Keratinocyte (primary cell): ENCODE measurements around the gene TCEAL3. TPM values are rescaled to one million over a fixed set of nuclear protein-coding genes. Genes with fewer than 3 reads are reported as not detected.
"Not testable (repeated sequence)": the region's sequence is repeated elsewhere in the genome, so short reads cannot be mapped to it uniquely, and the experiment has no call there.

Experiments
- DNase-seq: peaks from one replicate; pipeline ENCODE4 v3.0.0-alpha.2; 2011; ENCODE audit warnings: low read depth, missing footprints, low spot score
- FAIRE-seq: peaks from 2 replicates; lab custom pipeline; 2011; peaks lifted over from hg19 to GRCh38; lab: Jason Lieb, UNC
- H2AFZ ChIP-seq: 2 replicates; pipeline ENCODE4 v1.6.0; 2012; ENCODE audit warnings: low read length, control low read depth, inconsistent platforms; ENCODE audit not compliant: control insufficient read depth
- H3K27ac ChIP-seq: 2 replicates; pipeline ENCODE4 v1.5.1; 2011; ENCODE audit warnings: low read length; ENCODE audit not compliant: control insufficient read depth, insufficient read depth
- H3K27me3 ChIP-seq: 3 replicates; pipeline ENCODE4 v1.6.0; 2011; ENCODE audit warnings: low read length; ENCODE audit not compliant: control insufficient read depth, insufficient read depth; ENCODE audit errors: extremely low read depth
- H3K36me3 ChIP-seq, 2 experiments: 2 replicates in 1 of 2; 3 replicates in 1 of 2; pipeline ENCODE4 v1.5.1; 2011; ENCODE audit warnings: low read length in 2 of 2, mild to moderate bottlenecking in 1 of 2; ENCODE audit not compliant: control insufficient read depth in 2 of 2, insufficient read depth in 2 of 2; ENCODE audit errors: extremely low read depth in 1 of 2
- H3K4me1 ChIP-seq: 3 replicates; pipeline ENCODE4 v1.5.1; 2011; ENCODE audit warnings: low read length; ENCODE audit not compliant: control insufficient read depth, insufficient read depth; ENCODE audit errors: extremely low read depth
- H3K4me2 ChIP-seq: 3 replicates; pipeline ENCODE4 v1.6.0; 2011; ENCODE audit warnings: low read depth, low read length; ENCODE audit not compliant: control insufficient read depth, insufficient read depth; ENCODE audit errors: extremely low read depth
- H3K4me3 ChIP-seq, 3 experiments: fragments of 200-600 bp in 1 of 3; sonication (generic) in 1 of 3; 2 replicates in 2 of 3; 3 replicates in 1 of 3; pipeline ENCODE4 v1.5.1; 2011 to 2016; ENCODE audit warnings: low read length in 3 of 3, mild to moderate bottlenecking in 3 of 3, control low read depth in 2 of 3, inconsistent platforms in 1 of 3, low read depth in 1 of 3, mixed read lengths in 1 of 3, mixed run types in 1 of 3, moderate library complexity in 1 of 3; ENCODE audit not compliant: control insufficient read depth in 2 of 3, insufficient read depth in 2 of 3; ENCODE audit errors: extremely low read depth in 1 of 3
- H3K79me2 ChIP-seq: 2 replicates; pipeline ENCODE4 v1.6.0; 2012; ENCODE audit warnings: low read length; ENCODE audit not compliant: control insufficient read depth, insufficient read depth
- H3K9ac ChIP-seq: 3 replicates; pipeline ENCODE4 v1.6.0; 2011; ENCODE audit warnings: low read length; ENCODE audit not compliant: control insufficient read depth, insufficient read depth; ENCODE audit errors: extremely low read depth
- H3K9me1 ChIP-seq: 3 replicates; pipeline ENCODE4 v1.6.0; 2011; ENCODE audit warnings: low read length; ENCODE audit not compliant: control insufficient read depth, insufficient read depth; ENCODE audit errors: extremely low read depth
- H3K9me3 ChIP-seq: 2 replicates; pipeline ENCODE4 v1.5.1; 2012; ENCODE audit warnings: low read depth, low read length; ENCODE audit not compliant: control insufficient read depth
- H4K20me1 ChIP-seq: 3 replicates; pipeline ENCODE4 v1.6.0; 2011; ENCODE audit warnings: low read length; ENCODE audit not compliant: control insufficient read depth, insufficient read depth; ENCODE audit errors: extremely low read depth
- CTCF ChIP-seq, 3 experiments: IDR thresholded peaks in 1 of 3; conservative IDR thresholded peaks in 1 of 3; optimal IDR thresholded peaks in 1 of 3; 2 replicates in 2 of 3; 3 replicates in 1 of 3; pipeline versions ENCODE3 to v1.5.1; 2011; ENCODE audit warnings: low read length in 3 of 3, mild to moderate bottlenecking in 3 of 3, moderate library complexity in 2 of 3, control low read depth in 1 of 3, inconsistent platforms in 1 of 3; ENCODE audit not compliant: insufficient read depth in 2 of 3; ENCODE audit errors: extremely low read depth in 1 of 3
- EZH2 ChIP-seq: IDR thresholded peaks from one replicate; pipeline ENCODE4 v1.6.1; 2012; ENCODE audit warnings: inconsistent platforms, mild to moderate bottlenecking, low read length, moderate library complexity
- dilution Hi-C: fragments of 300-500 bp; cut with MboI; formaldehyde crosslinking; loops from one replicate; pipeline ENCODE4 v1.7.0; 2020; ENCODE audit warnings: low sequenced_read_pairs; ENCODE audit not compliant: extremely low pct_ligation_motif_present
- polyA plus RNA-seq, 5 experiments: library from polyadenylated mRNA; depleted of rRNA in 3 of 5; stranded (reverse) in 3 of 5; stranded (forward) in 1 of 5; unstranded in 1 of 5; fragments of >200 nt; gene quantifications; 1 replicate in 1 of 5; 2 replicates in 3 of 5; 3 replicates in 1 of 5; pipeline versions ENCODE4 v1.2.1 to v1.2.3, GENCODE V29; 2011 to 2012; ENCODE audit warnings: missing spikeins in 2 of 5, low read depth in 1 of 5, low replicate concordance in 1 of 5

Gene TCEAL3
- polyA plus RNA-seq, 1 donor (not counting 4 experiments of a cell fraction or from before 2014, with no cell fraction given) = 28.1 TPM

- H3K4me3 ChIP-seq = no peak overlapping the region
- H3K4me2 ChIP-seq = no peak overlapping the region
- no peaks in the 10 kb centered on the region for H3K9me3 ChIP-seq
- no peaks in the 10 kb centered on the region for H4K20me1 ChIP-seq
- FAIRE-seq = no peak
- no peaks in the 10 kb centered on the region for H3K9me1 ChIP-seq
- TF ChIP-seq EZH2 = no peak
- no peak for TF ChIP-seq CTCF (optimal IDR thresholded peaks at IDR 0.05 in 1 of 3, IDR thresholded peaks at IDR 0.05 in 1 of 3, conservative IDR thresholded peaks at IDR 0.05 in 1 of 3; ENCODE audit: extremely low read depth in 1 of 3, insufficient read depth in 2 of 3, low read length in 3 of 3)
- H3K4me1 ChIP-seq = no peaks in the 10 kb centered on the region
- DNase-seq = no peak
- dilution Hi-C loops = no loop called here
- H3K27me3 ChIP-seq = no peaks in the 10 kb centered on the region
- no peak overlapping the region for H3K27ac ChIP-seq
- no peak overlapping the region for H2AFZ ChIP-seq
- no peak overlapping the region for H3K9ac ChIP-seq
- no peaks in the 10 kb centered on the region for H3K79me2 ChIP-seq
- H3K36me3 ChIP-seq = no peaks in the 10 kb centered on the region
Observed at GRCh38 chrX:103647630-103648029, 39.9 kb downstream of the TCEAL3 start.

DNA sequence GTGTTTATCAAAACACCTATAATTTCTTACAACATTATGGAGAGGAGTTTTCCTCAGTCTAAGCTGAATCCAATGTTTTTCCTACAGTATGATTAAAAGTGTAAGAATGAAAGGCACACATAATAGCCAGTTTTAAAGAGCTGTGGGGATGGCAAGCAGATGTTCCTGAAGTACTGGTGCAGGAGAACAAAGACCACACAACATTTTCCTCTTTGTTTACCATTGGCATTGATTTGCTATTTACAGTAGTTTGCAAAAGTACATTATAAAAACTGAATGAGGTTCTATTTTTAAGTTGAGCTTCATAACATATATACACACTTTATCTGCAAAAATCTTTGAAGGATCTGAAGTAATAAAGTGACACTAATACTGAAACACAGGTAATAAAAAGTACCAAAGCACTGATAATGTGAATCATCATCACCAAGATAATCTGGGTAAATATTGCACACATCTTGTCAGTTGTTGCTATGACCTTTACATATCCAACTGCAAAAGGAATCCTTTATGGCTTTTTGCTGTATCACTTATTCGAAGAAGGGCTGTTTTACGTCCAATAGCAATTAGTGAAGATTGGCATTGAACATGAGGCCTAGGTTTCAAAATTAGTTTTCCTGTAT, 43.5 kb downstream of the TCEAL3 start:
- Histone ChIP-seq H3K4me3 (no peak overlapping the region), H2AFZ (no peak overlapping the region), H3K27ac (no peak overlapping the region), H3K9me3 (no peaks in the 10 kb centered on the region), H3K9me1 (no peaks in the 10 kb centered on the region), H3K27me3 (no peaks in the 10 kb centered on the region), H3K79me2 (no peaks in the 10 kb centered on the region), H3K9ac (no peak overlapping the region), H3K4me2 (no peak overlapping the region), H3K4me1 (no peaks in the 10 kb centered on the region), H4K20me1 (no peaks in the 10 kb centered on the region), H3K36me3 (no peaks in the 10 kb centered on the region)
- dilution Hi-C loops = no loop called here
- DNase-seq (no peak), FAIRE-seq (peak; percentile 41)
- TF ChIP-seq EZH2 = no peak
- TF ChIP-seq CTCF (optimal IDR thresholded peaks at IDR 0.05 in 1 of 3, IDR thresholded peaks at IDR 0.05 in 1 of 3, conservative IDR thresholded peaks at IDR 0.05 in 1 of 3; ENCODE audit: extremely low read depth in 1 of 3, insufficient read depth in 2 of 3, low read length in 3 of 3) = no peak

DNA sequence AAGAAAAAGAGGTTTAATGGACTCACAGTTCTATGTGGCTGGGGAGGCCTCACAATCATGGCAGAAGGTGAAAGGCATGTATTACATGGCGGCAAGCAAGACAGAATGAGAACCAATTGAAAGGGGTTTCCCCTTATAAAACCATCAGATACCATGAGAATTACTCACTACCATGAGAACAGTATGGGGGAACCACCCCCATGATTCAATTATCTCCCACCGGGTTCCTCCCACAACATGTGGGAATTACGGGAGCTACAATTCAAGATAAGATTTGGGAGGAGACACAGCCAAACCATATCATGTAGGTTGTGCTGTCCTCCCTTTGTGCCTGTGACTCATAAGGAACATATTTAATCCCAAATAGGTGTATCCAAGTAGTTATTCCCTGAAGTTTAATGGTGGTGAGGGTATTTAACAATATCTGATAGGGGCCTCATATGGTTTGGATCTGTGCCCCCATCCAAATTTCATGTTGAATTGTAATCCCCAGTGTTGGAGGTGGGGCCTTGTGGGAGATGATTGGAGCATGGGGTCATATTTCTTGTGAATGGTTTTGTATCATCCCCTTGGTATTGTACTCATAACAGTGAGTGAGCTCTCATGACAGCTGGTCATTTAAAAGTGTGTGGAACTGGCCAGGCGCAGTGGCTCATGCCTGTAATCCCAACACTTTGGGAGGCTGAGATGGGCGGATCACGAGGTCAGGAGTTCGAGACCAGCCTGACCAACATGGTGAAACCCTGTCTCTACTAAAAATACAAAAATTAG, 47.7 kb downstream of the TCEAL3 start:
- H3K4me1 ChIP-seq, dilution Hi-C loops, H4K20me1 ChIP-seq, H3K9me3 ChIP-seq, H3K9ac ChIP-seq, H3K27me3 ChIP-seq, DNase-seq, H2AFZ ChIP-seq, H3K79me2 ChIP-seq, FAIRE-seq, H3K9me1 ChIP-seq, H3K36me3 ChIP-seq, H3K4me3 ChIP-seq, H3K4me2 ChIP-seq: not testable (repeated sequence)
- H3K27ac ChIP-seq = peak overlapping the region; percentile 41
